ENCODE measurements around the gene PHF21A. TPM values are rescaled to one million over a fixed set of nuclear protein-coding genes. Genes with fewer than 3 reads are reported as not detected.
"Not testable (repeated sequence)": the region's sequence is repeated elsewhere in the genome, so short reads cannot be mapped to it uniquely, and the experiment has no call there.

Gene PHF21A
- total RNA-seq, 6 experiments from 2014 or later = 9.2 to 17.1 (median 10.4) TPM

- ATAC-seq (peak; percentile 60 to 74 (median 66)), DNase-seq (peak; percentile 49 to 68 (median 56))
- intact Hi-C loops (cut with DNase I) = no loop called here
- H3K36me3 ChIP-seq = no peaks in the 10 kb centered on the region
- H3K9me3 ChIP-seq = no peaks in the 10 kb centered on the region
- H3K4me1 ChIP-seq = peaks cover 0 to 15% (median 0%) of the 10 kb centered on the region in 4 donors
- WGBS (ENCODE audit: insufficient coverage, low coverage, low lambda C conversion rate, missing lambda C conversion rate) = 0% methylated on average over 16 of the region's 29 CpGs
- no peak for TF ChIP-seq CTCF (IDR thresholded peaks at IDR 0.05)
- peak; percentile 0 for TF ChIP-seq POLR2A (IDR thresholded peaks at IDR 0.05)
- H3K27me3 ChIP-seq = no peaks in the 10 kb centered on the region
- H3K4me3 ChIP-seq = peak overlapping the region; percentile 50 to 79 (median 68)
- peak overlapping the region; percentile 79 to 93 (median 83) for H3K27ac ChIP-seq
These were observed 631 bp downstream of the PHF21A start for GRCh38 chr11:46120346-46121300.

GRCh38 chr11:46119352-46120216 lies 1.7 kb downstream of the PHF21A start:
- ATAC-seq (peak; percentile 10 to 33 (median 24)), DNase-seq (peak; percentile 53 to 62 (median 59))
- Histone ChIP-seq H3K36me3 (no peaks in the 10 kb centered on the region), H3K27me3 (no peaks in the 10 kb centered on the region), H3K27ac (peak overlapping the region; percentile 80 to 93 (median 83)), H3K4me3 (peak overlapping the region; percentile 50 to 79 (median 68)), H3K4me1 (peaks cover 0 to 15% (median 0%) of the 10 kb centered on the region in 4 donors), H3K9me3 (no peaks in the 10 kb centered on the region)
- intact Hi-C loops (cut with DNase I) = no loop called here
- WGBS (ENCODE audit: insufficient coverage, low coverage, low lambda C conversion rate, missing lambda C conversion rate) = 0% methylated on average over 29 of the region's 56 CpGs
- TF ChIP-seq CTCF (IDR thresholded peaks at IDR 0.05) (no peak), POLR2A (IDR thresholded peaks at IDR 0.05) (no peak)

- Histone ChIP-seq H3K27me3 (no peaks in the 10 kb centered on the region), H3K27ac (peak overlapping the region; percentile 80 to 93 (median 83)), H3K4me3 (peak overlapping the region; percentile 50 to 79 (median 68)), H3K36me3 (no peaks in the 10 kb centered on the region), H3K4me1 (peaks cover 0 to 15% (median 0%) of the 10 kb centered on the region in 4 donors), H3K9me3 (no peaks in the 10 kb centered on the region)
- no peak for DNase-seq
- intact Hi-C loops (cut with DNase I) = no loop called here
- no peak for TF ChIP-seq POLR2A (IDR thresholded peaks at IDR 0.05)
- no peak for TF ChIP-seq CTCF (IDR thresholded peaks at IDR 0.05)
- 13% methylated on average over 6 of the region's 6 CpGs for WGBS (ENCODE audit: insufficient coverage, low coverage, low lambda C conversion rate, missing lambda C conversion rate)
- ATAC-seq = no peak
These were observed 2.4 kb downstream of the PHF21A start for GRCh38 chr11:46118702-46119351.

GRCh38 chr11:46117842-46118241 lies 3.4 kb downstream of the PHF21A start:
- no peaks in the 10 kb centered on the region for H3K9me3 ChIP-seq
- H3K27ac ChIP-seq = no peak overlapping the region
- H3K4me1 ChIP-seq = peaks cover 0 to 19% (median under 1%) of the 10 kb centered on the region in 4 donors
- TF ChIP-seq POLR2A (IDR thresholded peaks at IDR 0.05) = no peak
- no peak for TF ChIP-seq CTCF (IDR thresholded peaks at IDR 0.05)
- H3K27me3 ChIP-seq = no peaks in the 10 kb centered on the region
- intact Hi-C loops (cut with DNase I) = no loop called here
- H3K36me3 ChIP-seq = no peaks in the 10 kb centered on the region
- H3K4me3 ChIP-seq = no peak overlapping the region
- no peak for DNase-seq
- ATAC-seq = no peak

GRCh38 chr11:46116712-46117037 lies 4.6 kb downstream of the PHF21A start:
- H3K4me3 ChIP-seq; H3K27me3 ChIP-seq; H3K9me3 ChIP-seq; ATAC-seq; DNase-seq; intact Hi-C loops (cut with DNase I); H3K27ac ChIP-seq; H3K36me3 ChIP-seq: not testable (repeated sequence)
- H3K4me1 ChIP-seq = peaks cover 0 to 24% (median 4%) of the 10 kb centered on the region in 4 donors
- 80% methylated on average over 9 of the region's 10 CpGs for WGBS (ENCODE audit: insufficient coverage, low coverage, low lambda C conversion rate, missing lambda C conversion rate)

Data from right lobe of liver (tissue), 6 donors.